Measurements from ENCODE around the gene NFIC.

The NFIC gene

GRCh38 chr19:3481241-3482090 is 115.1 kb downstream of the NFIC start:
- H3K27me3 ChIP-seq (ENCODE audit: insufficient read depth, poor library complexity, severe bottlenecking) = peaks cover 17% of the 10 kb centered on the region
- H3K36me3 ChIP-seq (ENCODE audit: low read depth) = no peaks in the 10 kb centered on the region
- TF ChIP-seq CTCF (IDR thresholded peaks at IDR 0.05; ENCODE audit: poor library complexity, severe bottlenecking) = no peak
- DNase-seq (ENCODE audit: low spot score) (no peak), ATAC-seq (ENCODE audit: low read depth) (no peak)
- no peak overlapping the region for H3K27ac ChIP-seq (ENCODE audit: poor library complexity, severe bottlenecking)
- H3K9me3 ChIP-seq (ENCODE audit: severe bottlenecking) = no peaks in the 10 kb centered on the region
- H3K4me1 ChIP-seq (ENCODE audit: insufficient read depth, poor library complexity, severe bottlenecking) = no peaks in the 10 kb centered on the region
- no peak overlapping the region for H3K4me3 ChIP-seq (ENCODE audit: severe bottlenecking)

- DNase-seq (ENCODE audit: low spot score) = no peak
- no peaks in the 10 kb centered on the region for H3K4me1 ChIP-seq (ENCODE audit: insufficient read depth, poor library complexity, severe bottlenecking)
- peaks cover 17% of the 10 kb centered on the region for H3K27me3 ChIP-seq (ENCODE audit: insufficient read depth, poor library complexity, severe bottlenecking)
- no peak overlapping the region for H3K27ac ChIP-seq (ENCODE audit: poor library complexity, severe bottlenecking)
- 0 out of 3 replicates have a peak, but pooled peaks have one; percentile 17 for ATAC-seq (ENCODE audit: low read depth)
- no peaks in the 10 kb centered on the region for H3K36me3 ChIP-seq (ENCODE audit: low read depth)
- peak overlapping the region; percentile 15 for H3K4me3 ChIP-seq (ENCODE audit: severe bottlenecking)
- no peaks in the 10 kb centered on the region for H3K9me3 ChIP-seq (ENCODE audit: severe bottlenecking)
- TF ChIP-seq CTCF (IDR thresholded peaks at IDR 0.05; ENCODE audit: poor library complexity, severe bottlenecking) = no peak
Measured at GRCh38 chr19:3482507-3483225, 116.3 kb downstream of the NFIC start.

DNA sequence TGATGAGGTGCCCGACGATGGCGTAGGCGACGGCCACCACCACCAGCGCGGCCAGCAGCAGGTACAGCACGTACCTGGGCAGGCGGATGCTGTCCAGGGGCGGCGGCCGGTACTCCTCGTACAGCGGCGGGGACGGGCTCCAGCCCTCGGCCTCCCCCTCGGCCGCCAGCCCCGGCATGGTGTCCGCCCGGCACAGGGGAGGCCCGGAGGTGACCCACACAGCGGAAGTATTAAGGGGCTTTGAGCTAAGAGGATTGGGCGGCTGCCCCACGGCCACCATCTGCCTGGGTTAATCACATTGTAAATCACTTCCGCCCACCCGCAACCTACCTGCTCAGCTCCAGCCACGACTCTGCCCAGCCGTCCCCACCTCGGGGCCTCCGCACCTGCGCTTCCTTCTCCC is 116.8 kb downstream of the NFIC start, which contains the start of gene SMIM44:
Gene SMIM44, minus strand, starts transcription at position 216 of the 403 bp plus-strand sequence. Its CDS starts 38 bp downstream, at position 178.
- peaks cover 17% of the 10 kb centered on the region for H3K27me3 ChIP-seq (ENCODE audit: insufficient read depth, poor library complexity, severe bottlenecking)
- ATAC-seq (ENCODE audit: low read depth) = peak; percentile 14; the same call in 1 of the 3 replicates
- H3K4me1 ChIP-seq (ENCODE audit: insufficient read depth, poor library complexity, severe bottlenecking) = no peaks in the 10 kb centered on the region
- no peak within 1 kb of the TSS for H3K27ac ChIP-seq (ENCODE audit: poor library complexity, severe bottlenecking)
- no peaks in the 10 kb centered on the region for H3K9me3 ChIP-seq (ENCODE audit: severe bottlenecking)
- H3K4me3 ChIP-seq (ENCODE audit: severe bottlenecking) = peak within 1 kb of the TSS; percentile 15
- H3K36me3 ChIP-seq (ENCODE audit: low read depth) = no peaks in the 10 kb centered on the region
- TF ChIP-seq CTCF (IDR thresholded peaks at IDR 0.05; ENCODE audit: poor library complexity, severe bottlenecking) = no peak
- no peak for DNase-seq (ENCODE audit: low spot score)

DNA sequence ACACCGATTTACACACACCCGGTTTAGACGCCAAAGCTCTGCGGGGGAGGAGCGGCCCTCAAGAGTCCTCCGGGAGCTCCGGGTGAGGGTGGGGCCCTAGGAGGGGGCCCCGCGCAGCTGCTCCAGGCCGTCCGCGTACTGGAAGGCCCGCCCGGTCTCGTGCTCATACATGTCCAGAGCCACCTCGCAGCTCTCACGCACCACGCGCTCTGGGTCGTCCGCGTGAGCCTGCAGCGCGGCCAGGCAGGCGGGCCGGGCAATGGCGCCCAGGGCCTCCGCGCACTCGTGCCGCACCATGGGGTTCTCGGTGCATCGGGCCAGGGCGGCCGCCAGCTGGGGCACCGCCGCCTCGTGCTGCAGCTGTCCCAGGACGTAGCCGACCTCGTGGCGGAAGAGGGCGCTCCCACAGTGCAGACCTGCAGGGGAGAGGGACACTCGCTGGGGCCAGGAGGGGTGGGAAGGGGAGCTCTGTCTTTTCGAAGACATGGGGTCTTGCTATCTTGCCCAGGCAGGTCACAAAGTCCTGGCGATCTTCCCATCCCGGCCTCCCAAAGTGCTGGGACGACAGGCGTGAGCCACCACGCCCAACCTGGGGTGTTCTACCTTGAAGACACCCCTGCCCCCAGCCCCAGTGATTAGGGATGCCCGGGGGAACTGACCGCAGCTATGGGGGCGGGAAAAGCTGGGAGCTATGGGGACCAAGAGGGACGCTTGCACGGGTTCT is 125.2 kb downstream of the NFIC start:
- no peak overlapping the region for H3K4me3 ChIP-seq (ENCODE audit: severe bottlenecking)
- H3K27ac ChIP-seq (ENCODE audit: poor library complexity, severe bottlenecking) = no peak overlapping the region
- peaks cover 22% of the 10 kb centered on the region for H3K36me3 ChIP-seq (ENCODE audit: low read depth)
- H3K4me1 ChIP-seq (ENCODE audit: insufficient read depth, poor library complexity, severe bottlenecking) = no peaks in the 10 kb centered on the region
- TF ChIP-seq CTCF (IDR thresholded peaks at IDR 0.05; ENCODE audit: poor library complexity, severe bottlenecking) = no peak
- H3K27me3 ChIP-seq (ENCODE audit: insufficient read depth, poor library complexity, severe bottlenecking) = no peaks in the 10 kb centered on the region
- no peak for DNase-seq (ENCODE audit: low spot score)
- H3K9me3 ChIP-seq (ENCODE audit: severe bottlenecking) = no peaks in the 10 kb centered on the region
- ATAC-seq (ENCODE audit: low read depth) = no peak
